ENCODE data around the gene CNOT2. TPM values are rescaled to one million over a fixed set of nuclear protein-coding genes. Genes with fewer than 3 reads are reported as not detected.

CNOT2 gene
- total RNA-seq, 1 experiment from 2014 or later: 73.7 TPM

GRCh38 chr12:70267550-70267949, 24.3 kb downstream of the CNOT2 start:
- Histone ChIP-seq H3K79me2 (ENCODE audit: low read length) (peaks cover 100% of the 10 kb centered on the region), H3K4me2 (ENCODE audit: low read length) (no peak overlapping the region), H3K9me3 (ENCODE audit: low read length) (no peaks in the 10 kb centered on the region), H3F3A (ENCODE audit: low read length, unreplicated experiment) (no peaks in the 10 kb centered on the region), H3K4me3 (ENCODE audit: low read length) (no peak overlapping the region), H3K27ac (ENCODE audit: low read length) (no peak overlapping the region), H3K36me3 (ENCODE audit: low read depth, low read length) (no peaks in the 10 kb centered on the region), H3K9me2 (replicated peaks; ENCODE audit: low read length) (no peaks in the 10 kb centered on the region), H3K4me1 (ENCODE audit: insufficient read depth, low read length) (no peaks in the 10 kb centered on the region), H3K9ac (ENCODE audit: low read length) (no peak overlapping the region), H4K20me1 (ENCODE audit: low read length) (peaks cover 29% of the 10 kb centered on the region), H3K27me3 (ENCODE audit: low read length) (no peaks in the 10 kb centered on the region), H2AFZ (ENCODE audit: low read length) (no peak overlapping the region)
- TF ChIP-seq CTCF (conservative IDR thresholded peaks at IDR 0.05; ENCODE audit: low read depth, low read length) (no peak), EZH2 (IDR thresholded peaks at IDR 0.05; ENCODE audit: low read length, unreplicated experiment) (no peak), EZH2phosphoT487 (IDR thresholded peaks at IDR 0.05; ENCODE audit: borderline replicate concordance, low read length) (no peak)
- BruUV-seq (replicated peaks): no TSS peak
- intact Hi-C loops (cut with micrococcal nuclease): no loop called here
- DNase-seq (no peak), ATAC-seq (no peak)
- POLR2A ChIA-PET (ENCODE audit: unreplicated experiment): no interaction called here
- CTCF ChIA-PET: no interaction called here

- H3K4me1 ChIP-seq (ENCODE audit: insufficient read depth, low read length): 0 out of 2 replicates have a peak, but pooled peaks cover 5% of the 10 kb centered on the region
- H3K9me2 ChIP-seq (replicated peaks; ENCODE audit: low read length): no peaks in the 10 kb centered on the region
- peaks cover 22% of the 10 kb centered on the region for H4K20me1 ChIP-seq (ENCODE audit: low read length)
- no peak overlapping the region for H3K4me2 ChIP-seq (ENCODE audit: low read length)
- CTCF ChIA-PET: interaction anchor here (0.6 kb wide), 1 partner anchor 1151 kb away, joined by 4 read pairs; no protein-coding TSS in a partner anchor
- DNase-seq (no peak), ATAC-seq (no peak)
- no peaks in the 10 kb centered on the region for H3K27me3 ChIP-seq (ENCODE audit: low read length)
- H3K9ac ChIP-seq (ENCODE audit: low read length): no peak overlapping the region
- TF ChIP-seq CTCF (conservative IDR thresholded peaks at IDR 0.05; ENCODE audit: low read depth, low read length): no peak
- TF ChIP-seq EZH2 (IDR thresholded peaks at IDR 0.05; ENCODE audit: low read length, unreplicated experiment): no peak
- no peak for TF ChIP-seq EZH2phosphoT487 (IDR thresholded peaks at IDR 0.05; ENCODE audit: borderline replicate concordance, low read length)
- H3K4me3 ChIP-seq (ENCODE audit: low read length): no peak overlapping the region
- H3K9me3 ChIP-seq (ENCODE audit: low read length): no peaks in the 10 kb centered on the region
- H3K36me3 ChIP-seq (ENCODE audit: low read depth, low read length): no peaks in the 10 kb centered on the region
- peaks cover 100% of the 10 kb centered on the region for H3K79me2 ChIP-seq (ENCODE audit: low read length)
- POLR2A ChIA-PET (ENCODE audit: unreplicated experiment): no interaction called here
- H3K27ac ChIP-seq (ENCODE audit: low read length): no peak overlapping the region
- intact Hi-C loops (cut with micrococcal nuclease): no loop called here
- H3F3A ChIP-seq (ENCODE audit: low read length, unreplicated experiment): no peaks in the 10 kb centered on the region
- no TSS peak for BruUV-seq (replicated peaks)
- no peak overlapping the region for H2AFZ ChIP-seq (ENCODE audit: low read length)
Measured at GRCh38 chr12:70268972-70269371, 25.7 kb downstream of the CNOT2 start.

- no peak for TF ChIP-seq EZH2 (IDR thresholded peaks at IDR 0.05; ENCODE audit: low read length, unreplicated experiment)
- H3K27ac ChIP-seq (ENCODE audit: low read length): no peak overlapping the region
- H3K4me2 ChIP-seq (ENCODE audit: low read length): no peak overlapping the region
- H3F3A ChIP-seq (ENCODE audit: low read length, unreplicated experiment): no peaks in the 10 kb centered on the region
- H3K9me3 ChIP-seq (ENCODE audit: low read length): no peaks in the 10 kb centered on the region
- DNase-seq (no peak), ATAC-seq (no peak)
- H3K4me3 ChIP-seq (ENCODE audit: low read length): no peak overlapping the region
- POLR2A ChIA-PET (ENCODE audit: unreplicated experiment): no interaction called here
- H3K4me1 ChIP-seq (ENCODE audit: insufficient read depth, low read length): 0 out of 2 replicates have a peak, but pooled peaks cover 5% of the 10 kb centered on the region
- H3K27me3 ChIP-seq (ENCODE audit: low read length): no peaks in the 10 kb centered on the region
- no peaks in the 10 kb centered on the region for H3K9me2 ChIP-seq (replicated peaks; ENCODE audit: low read length)
- H3K9ac ChIP-seq (ENCODE audit: low read length): no peak overlapping the region
- H2AFZ ChIP-seq (ENCODE audit: low read length): no peak overlapping the region
- intact Hi-C loops (cut with micrococcal nuclease): no loop called here
- CTCF ChIA-PET: no interaction called here
- H3K36me3 ChIP-seq (ENCODE audit: low read depth, low read length): 0 out of 2 replicates have a peak, but pooled peaks cover 2% of the 10 kb centered on the region
- H4K20me1 ChIP-seq (ENCODE audit: low read length): peaks cover 22% of the 10 kb centered on the region
- no TSS peak for BruUV-seq (replicated peaks)
- H3K79me2 ChIP-seq (ENCODE audit: low read length): peaks cover 100% of the 10 kb centered on the region
Measured at GRCh38 chr12:70270108-70270507, 26.9 kb downstream of the CNOT2 start.
